HG02870 (cell line): ENCODE results near the gene PLCB3.

ENCODE experiments used
- ATAC-seq: cut with Tn5 transposase; IDR thresholded peaks from one replicate; pipeline ENCODE4 v1.9.1; 2021; ENCODE audit warnings: mild to moderate bottlenecking, moderate library complexity; ENCODE audit not compliant: unreplicated experiment

PLCB3 gene

GRCh38 chr11:64235437-64236161 is 15.7 kb upstream of the PLCB3 start:
- ATAC-seq: no peak

- no peak for ATAC-seq
Measured at GRCh38 chr11:64237484-64237951, 13.8 kb upstream of the PLCB3 start.

- no peak for ATAC-seq
Measured at GRCh38 chr11:64238076-64238475, 13.3 kb upstream of the PLCB3 start.

GRCh38 chr11:64238999-64239398 is 12.3 kb upstream of the PLCB3 start:
- no peak for ATAC-seq

GRCh38 chr11:64239662-64240434 is 11.5 kb upstream of the PLCB3 start:
- ATAC-seq: peak; percentile 13

- ATAC-seq: peak; percentile 46
Measured at GRCh38 chr11:64240435-64241240, 10.7 kb upstream of the PLCB3 start, which contains the start of gene FKBP2. Gene FKBP2 (plus strand): TSS chr11:64241095. CDS start chr11:64242388, 1,293 bp downstream.

GRCh38 chr11:64241241-64241490 is 10.2 kb upstream of the PLCB3 start:
- ATAC-seq: peak; percentile 59

GRCh38 chr11:64241491-64242374 is 9.6 kb upstream of the PLCB3 start:
- ATAC-seq: no peak

GRCh38 chr11:64243236-64243854 is 8.0 kb upstream of the PLCB3 start:
- ATAC-seq: no peak

- ATAC-seq: no peak
Measured at GRCh38 chr11:64244107-64244506, 7.2 kb upstream of the PLCB3 start.

- no peak for ATAC-seq
Measured at GRCh38 chr11:64244966-64245365, 6.4 kb upstream of the PLCB3 start.

- no peak for ATAC-seq
Measured at GRCh38 chr11:64245401-64245796, 5.9 kb upstream of the PLCB3 start.

GRCh38 chr11:64245797-64246620 is 5.3 kb upstream of the PLCB3 start:
- ATAC-seq: no peak

- ATAC-seq: peak; percentile 26
Measured at GRCh38 chr11:64246621-64246870, 4.8 kb upstream of the PLCB3 start.

GRCh38 chr11:64246871-64247728 is 4.2 kb upstream of the PLCB3 start, which contains the start of gene PPP1R14B:
Gene PPP1R14B (minus strand): TSS chr11:64246943. CDS start chr11:64246673, 270 bp downstream.
- peak; percentile 32 for ATAC-seq

GRCh38 chr11:64247729-64248531 is 3.4 kb upstream of the PLCB3 start:
- no peak for ATAC-seq

GRCh38 chr11:64248578-64248977 is 2.8 kb upstream of the PLCB3 start:
- no peak for ATAC-seq

GRCh38 chr11:64249038-64249437 is 2.3 kb upstream of the PLCB3 start:
- ATAC-seq: no peak
